D721Med (cell line): Measurements from ENCODE around the gene AXIN2.

Experiments used
- DNase-seq: peaks from one replicate; pipeline ENCODE4 v3.0.0; 2011; ENCODE audit warnings: low spot score; ENCODE audit not compliant: insufficient read length
- FAIRE-seq: peaks from 2 replicates; lab custom pipeline; 2011; peaks lifted over from hg19 to GRCh38; lab: Jason Lieb, UNC
- TF ChIP-seq, protein P1 (sequence below): IDR thresholded peaks from 2 replicates; pipeline ENCODE4 v1.5.1; 2012; ENCODE audit warnings: mild to moderate bottlenecking, control low read depth; ENCODE audit not compliant: insufficient read depth; ENCODE audit errors: missing control alignments

Gene AXIN2

GRCh38 chr17:65553646-65554552, 7.5 kb downstream of the AXIN2 start:
- no peak for DNase-seq
- FAIRE-seq: no peak
- TF ChIP-seq, protein P1, sequence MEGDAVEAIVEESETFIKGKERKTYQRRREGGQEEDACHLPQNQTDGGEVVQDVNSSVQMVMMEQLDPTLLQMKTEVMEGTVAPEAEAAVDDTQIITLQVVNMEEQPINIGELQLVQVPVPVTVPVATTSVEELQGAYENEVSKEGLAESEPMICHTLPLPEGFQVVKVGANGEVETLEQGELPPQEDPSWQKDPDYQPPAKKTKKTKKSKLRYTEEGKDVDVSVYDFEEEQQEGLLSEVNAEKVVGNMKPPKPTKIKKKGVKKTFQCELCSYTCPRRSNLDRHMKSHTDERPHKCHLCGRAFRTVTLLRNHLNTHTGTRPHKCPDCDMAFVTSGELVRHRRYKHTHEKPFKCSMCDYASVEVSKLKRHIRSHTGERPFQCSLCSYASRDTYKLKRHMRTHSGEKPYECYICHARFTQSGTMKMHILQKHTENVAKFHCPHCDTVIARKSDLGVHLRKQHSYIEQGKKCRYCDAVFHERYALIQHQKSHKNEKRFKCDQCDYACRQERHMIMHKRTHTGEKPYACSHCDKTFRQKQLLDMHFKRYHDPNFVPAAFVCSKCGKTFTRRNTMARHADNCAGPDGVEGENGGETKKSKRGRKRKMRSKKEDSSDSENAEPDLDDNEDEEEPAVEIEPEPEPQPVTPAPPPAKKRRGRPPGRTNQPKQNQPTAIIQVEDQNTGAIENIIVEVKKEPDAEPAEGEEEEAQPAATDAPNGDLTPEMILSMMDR: no peak

GRCh38 chr17:65553009-65553645, 8.3 kb downstream of the AXIN2 start:
- FAIRE-seq (no peak), DNase-seq (no peak)
- TF ChIP-seq, protein P1: no peak

GRCh38 chr17:65552214-65552613, 9.2 kb downstream of the AXIN2 start:
- FAIRE-seq: no peak
- TF ChIP-seq, protein P1: no peak

GRCh38 chr17:65551267-65552040, 10.0 kb downstream of the AXIN2 start:
- FAIRE-seq: no peak
- DNase-seq: no peak
- TF ChIP-seq, protein P1: no peak

More at GRCh38 chr17:65552214-65552613, 9.2 kb downstream of the AXIN2 start:
- DNase-seq: no peak

GRCh38 chr17:65550758-65551157, 10.7 kb downstream of the AXIN2 start:
- TF ChIP-seq, protein P1: no peak
- DNase-seq (no peak), FAIRE-seq (no peak)

GRCh38 chr17:65550075-65550662, 11.3 kb downstream of the AXIN2 start:
- TF ChIP-seq, protein P1: no peak
- DNase-seq: no peak
- no peak for FAIRE-seq
